SK-N-MC (cell line): ENCODE data around the gene ZBTB18.

Experiments
- DNase-seq: peaks from one replicate; pipeline ENCODE4 v3.0.0-alpha.2; 2011; ENCODE audit warnings: low read depth, low spot score
- H3K27ac ChIP-seq: fragments of 200-600 bp; sonication (generic); 2 replicates; pipeline ENCODE4 v1.5.1; 2016; ENCODE audit warnings: mixed run types
- H3K36me3 ChIP-seq: fragments of 200-600 bp; sonication (generic); 2 replicates; pipeline ENCODE4 v1.6.1; 2017; ENCODE audit warnings: antibody characterized with exemption, low read length, mixed read lengths; ENCODE audit not compliant: insufficient read depth
- H3K4me3 ChIP-seq: fragments of 200-600 bp; sonication (generic); 2 replicates; pipeline ENCODE4 v1.5.1; 2016
- H3K9ac ChIP-seq: fragments of 200-600 bp; sonication (generic); 2 replicates; pipeline ENCODE4 v1.8.0; 2017; ENCODE audit warnings: mixed run types, mixed read lengths; ENCODE audit not compliant: insufficient read length
- H3K9me3 ChIP-seq: fragments of 200-600 bp; sonication (generic); 2 replicates; pipeline ENCODE4 v1.6.1; 2017; ENCODE audit warnings: low read depth, mild to moderate bottlenecking, antibody characterized with exemption, low read length, moderate library complexity, mixed read lengths
- EZH2 ChIP-seq: fragments of 200-600 bp; sonication (generic); IDR thresholded peaks from one replicate; pipeline ENCODE4 v1.6.1; 2017; ENCODE audit warnings: antibody characterized with exemption
- FOXP2 ChIP-seq: optimal IDR thresholded peaks from 2 replicates; pipeline ENCODE3; 2011; ENCODE audit warnings: mild to moderate bottlenecking, moderate library complexity; ENCODE audit not compliant: insufficient read depth; ENCODE audit errors: extremely low read length, control extremely low read depth
- POLR2AphosphoS5 ChIP-seq: IDR thresholded peaks from 2 replicates; pipeline ENCODE4 v1.6.1; 2012; ENCODE audit warnings: mild to moderate bottlenecking, low read depth, low read length, borderline replicate concordance

Gene ZBTB18

GRCh38 chr1:244046907-244047611 lies 4.0 kb upstream of the ZBTB18 start:
- TF ChIP-seq EZH2 (no peak), FOXP2 (no peak), POLR2AphosphoS5 (no peak)
- H3K36me3 ChIP-seq: no peaks in the 10 kb centered on the region
- H3K9ac ChIP-seq: peak overlapping the region; percentile 62
- H3K4me3 ChIP-seq: peak overlapping the region; percentile 94
- no peaks in the 10 kb centered on the region for H3K9me3 ChIP-seq
- H3K27ac ChIP-seq: no peak overlapping the region
- no peak for DNase-seq

- Histone ChIP-seq H3K9ac (peak overlapping the region; percentile 62), H3K4me3 (peak overlapping the region; percentile 94), H3K9me3 (no peaks in the 10 kb centered on the region), H3K27ac (no peak overlapping the region), H3K36me3 (no peaks in the 10 kb centered on the region)
- peak; percentile 6 for DNase-seq
- no peak for TF ChIP-seq FOXP2
- peak; percentile 57 for TF ChIP-seq POLR2AphosphoS5
Observed at GRCh38 chr1:244047621-244048255, 3.3 kb upstream of the ZBTB18 start.

- peak overlapping the region; percentile 94 for H3K4me3 ChIP-seq
Observed at GRCh38 chr1:244048256-244049161, 2.6 kb upstream of the ZBTB18 start.

GRCh38 chr1:244049162-244050013 lies 1.7 kb upstream of the ZBTB18 start:
- no peak overlapping the region for H3K9ac ChIP-seq
- no peak overlapping the region for H3K27ac ChIP-seq
- no peaks in the 10 kb centered on the region for H3K9me3 ChIP-seq
- TF ChIP-seq EZH2 (no peak), FOXP2 (no peak), POLR2AphosphoS5 (no peak)
- DNase-seq: no peak
- no peaks in the 10 kb centered on the region; the same call in 1 of the 2 replicates for H3K36me3 ChIP-seq
- H3K4me3 ChIP-seq: peak overlapping the region; percentile 86

More at GRCh38 chr1:244048256-244049161, 2.6 kb upstream of the ZBTB18 start:
- Histone ChIP-seq H3K27ac (no peak overlapping the region), H3K9ac (no peak overlapping the region), H3K36me3 (no peaks in the 10 kb centered on the region; the same call in 1 of the 2 replicates), H3K9me3 (no peaks in the 10 kb centered on the region)
- no peak for TF ChIP-seq POLR2AphosphoS5
- no peak for TF ChIP-seq FOXP2
- TF ChIP-seq EZH2: no peak
- peak; percentile 71 for DNase-seq

GRCh38 chr1:244050014-244050834 lies 859 bp upstream of the ZBTB18 start:
- TF ChIP-seq EZH2: no peak
- TF ChIP-seq FOXP2: no peak
- no peak for TF ChIP-seq POLR2AphosphoS5
- Histone ChIP-seq H3K36me3 (peaks cover 7% of the 10 kb centered on the region; the same call in 1 of the 2 replicates), H3K9me3 (no peaks in the 10 kb centered on the region), H3K27ac (no peak overlapping the region), H3K9ac (no peak overlapping the region), H3K4me3 (peak overlapping the region; percentile 86)
- no peak for DNase-seq

- DNase-seq: no peak
- TF ChIP-seq EZH2 (no peak), POLR2AphosphoS5 (no peak), FOXP2 (no peak)
Observed at GRCh38 chr1:244052016-244052727, 1.1 kb downstream of the ZBTB18 start.

More at GRCh38 chr1:244052016-244052727, 1.1 kb downstream of the ZBTB18 start:
- Histone ChIP-seq H3K36me3 (peaks cover 7% of the 10 kb centered on the region; the same call in 1 of the 2 replicates), H3K27ac (no peak overlapping the region), H3K9ac (no peak overlapping the region), H3K4me3 (no peak overlapping the region), H3K9me3 (no peaks in the 10 kb centered on the region)
